ENCODE results near the gene EDN1. TPM values are rescaled to one million over a fixed set of nuclear protein-coding genes. Genes with fewer than 3 reads are reported as not detected.

EDN1 gene
- total and polyA plus RNA-seq, 10 of the 15 experiments (the other 5 are each of a cell fraction or from before 2014, with no cell fraction given) = 2.0 to 6.6 (median 3.1) TPM

GRCh38 chr6:12340488-12340818 lies 50.3 kb downstream of the EDN1 start:
- Histone ChIP-seq H2AFZ (ENCODE audit: control insufficient read depth, low read depth, low read length) (no peak overlapping the region), H3K9ac (ENCODE audit: control insufficient read depth, insufficient read depth, low read length) (no peak overlapping the region), H3K36me3 (ENCODE audit: control insufficient read depth in 2 of 2, insufficient read depth in 2 of 2, low read length in 1 of 2) (no peaks in the 10 kb centered on the region), H3K4me2 (ENCODE audit: control insufficient read depth, insufficient read depth) (no peak overlapping the region), H4K20me1 (ENCODE audit: control insufficient read depth, insufficient read depth) (no peaks in the 10 kb centered on the region), H3K9me3 (replicated peaks; ENCODE audit: control insufficient read depth, insufficient read depth, low read length) (no peaks in the 10 kb centered on the region; the same call in 2 of the 3 replicates), H3K4me3 (no peak overlapping the region), H3K79me2 (ENCODE audit: control insufficient read depth, insufficient read depth, low read length) (no peaks in the 10 kb centered on the region), H3K4me1 (ENCODE audit: control insufficient read depth, insufficient read depth, low read length) (peaks cover 11% of the 10 kb centered on the region), H3K27me3 (replicated peaks in 1 of 2; ENCODE audit: control insufficient read depth in 2 of 2, insufficient read depth in 2 of 2, low read length in 1 of 2) (no peaks in the 10 kb centered on the region), H3K27ac (ENCODE audit: control insufficient read depth, insufficient read depth) (no peak overlapping the region)
- FAIRE-seq = no peak
- in situ Hi-C loops (cut with MboI) = no loop called here
- ChIA-PET POLR2A (no interaction called here), CTCF (no interaction called here), SMC1A (ENCODE audit: uncharacterized antibody, unreplicated experiment) (no interaction called here), RAD21 (ENCODE audit: unreplicated experiment) (no interaction called here)
- no peak for ATAC-seq
- DNase-seq (ENCODE audit: low read depth, low spot score) = no peak
- intact Hi-C loops (cut with micrococcal nuclease; ENCODE audit: unreplicated experiment) = no loop called here
- WGBS (ENCODE audit: insufficient coverage, insufficient replicate concordance, low lambda C conversion rate, missing lambda C conversion rate) = 41% methylated on average over 6 of the region's 6 CpGs
- TF ChIP-seq, protein P1, sequence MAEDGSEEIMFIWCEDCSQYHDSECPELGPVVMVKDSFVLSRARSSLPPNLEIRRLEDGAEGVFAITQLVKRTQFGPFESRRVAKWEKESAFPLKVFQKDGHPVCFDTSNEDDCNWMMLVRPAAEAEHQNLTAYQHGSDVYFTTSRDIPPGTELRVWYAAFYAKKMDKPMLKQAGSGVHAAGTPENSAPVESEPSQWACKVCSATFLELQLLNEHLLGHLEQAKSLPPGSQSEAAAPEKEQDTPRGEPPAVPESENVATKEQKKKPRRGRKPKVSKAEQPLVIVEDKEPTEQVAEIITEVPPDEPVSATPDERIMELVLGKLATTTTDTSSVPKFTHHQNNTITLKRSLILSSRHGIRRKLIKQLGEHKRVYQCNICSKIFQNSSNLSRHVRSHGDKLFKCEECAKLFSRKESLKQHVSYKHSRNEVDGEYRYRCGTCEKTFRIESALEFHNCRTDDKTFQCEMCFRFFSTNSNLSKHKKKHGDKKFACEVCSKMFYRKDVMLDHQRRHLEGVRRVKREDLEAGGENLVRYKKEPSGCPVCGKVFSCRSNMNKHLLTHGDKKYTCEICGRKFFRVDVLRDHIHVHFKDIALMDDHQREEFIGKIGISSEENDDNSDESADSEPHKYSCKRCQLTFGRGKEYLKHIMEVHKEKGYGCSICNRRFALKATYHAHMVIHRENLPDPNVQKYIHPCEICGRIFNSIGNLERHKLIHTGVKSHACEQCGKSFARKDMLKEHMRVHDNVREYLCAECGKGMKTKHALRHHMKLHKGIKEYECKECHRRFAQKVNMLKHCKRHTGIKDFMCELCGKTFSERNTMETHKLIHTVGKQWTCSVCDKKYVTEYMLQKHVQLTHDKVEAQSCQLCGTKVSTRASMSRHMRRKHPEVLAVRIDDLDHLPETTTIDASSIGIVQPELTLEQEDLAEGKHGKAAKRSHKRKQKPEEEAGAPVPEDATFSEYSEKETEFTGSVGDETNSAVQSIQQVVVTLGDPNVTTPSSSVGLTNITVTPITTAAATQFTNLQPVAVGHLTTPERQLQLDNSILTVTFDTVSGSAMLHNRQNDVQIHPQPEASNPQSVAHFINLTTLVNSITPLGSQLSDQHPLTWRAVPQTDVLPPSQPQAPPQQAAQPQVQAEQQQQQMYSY (CRISPR knock-in tag; IDR thresholded peaks at IDR 0.05) = no peak
- TF ChIP-seq MEF2A (IDR thresholded peaks at IDR 0.05; ENCODE audit: insufficient read depth, low read depth, low read length) = no peak
- TF ChIP-seq ZNF384 (IDR thresholded peaks at IDR 0.05; ENCODE audit: borderline replicate concordance, low read depth, low read length) = no peak
- TF ChIP-seq, protein P2, sequence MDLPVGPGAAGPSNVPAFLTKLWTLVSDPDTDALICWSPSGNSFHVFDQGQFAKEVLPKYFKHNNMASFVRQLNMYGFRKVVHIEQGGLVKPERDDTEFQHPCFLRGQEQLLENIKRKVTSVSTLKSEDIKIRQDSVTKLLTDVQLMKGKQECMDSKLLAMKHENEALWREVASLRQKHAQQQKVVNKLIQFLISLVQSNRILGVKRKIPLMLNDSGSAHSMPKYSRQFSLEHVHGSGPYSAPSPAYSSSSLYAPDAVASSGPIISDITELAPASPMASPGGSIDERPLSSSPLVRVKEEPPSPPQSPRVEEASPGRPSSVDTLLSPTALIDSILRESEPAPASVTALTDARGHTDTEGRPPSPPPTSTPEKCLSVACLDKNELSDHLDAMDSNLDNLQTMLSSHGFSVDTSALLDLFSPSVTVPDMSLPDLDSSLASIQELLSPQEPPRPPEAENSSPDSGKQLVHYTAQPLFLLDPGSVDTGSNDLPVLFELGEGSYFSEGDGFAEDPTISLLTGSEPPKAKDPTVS (IDR thresholded peaks at IDR 0.05; ENCODE audit: low read depth, low read length) = no peak
- no peak for TF ChIP-seq CUX1 (IDR thresholded peaks at IDR 0.05; ENCODE audit: insufficient replicate concordance, low read depth, low read length)
- no peak for TF ChIP-seq SUZ12 (IDR thresholded peaks at IDR 0.05; ENCODE audit: unreplicated experiment)
- no TSS peak for BruUV-seq (replicated peaks)
